Mucosa of stomach (tissue), 1 donor: ENCODE data around the gene FIBP.

ENCODE experiments used
- H3K27me3 ChIP-seq: one replicate; pipeline ENCODE4 v1.7.0; 2013; ENCODE audit warnings: mild to moderate bottlenecking, low read length; ENCODE audit not compliant: control insufficient read depth, insufficient read depth
- H3K36me3 ChIP-seq: one replicate; pipeline ENCODE4 v1.7.0; 2013; ENCODE audit warnings: low read length; ENCODE audit not compliant: control insufficient read depth, insufficient read depth
- H3K4me1 ChIP-seq: one replicate; pipeline ENCODE4 v1.7.0; 2013; ENCODE audit warnings: mild to moderate bottlenecking, low read length; ENCODE audit not compliant: control insufficient read depth, insufficient read depth
- H3K4me3 ChIP-seq: one replicate; pipeline ENCODE4 v1.7.0; 2013; ENCODE audit warnings: low read length
- H3K9ac ChIP-seq: one replicate; pipeline ENCODE4 v1.7.0; 2013; ENCODE audit warnings: mild to moderate bottlenecking, low read length, moderate library complexity
- H3K9me3 ChIP-seq: one replicate; pipeline ENCODE4 v1.7.0; 2013; ENCODE audit warnings: mild to moderate bottlenecking, low read length, moderate library complexity; ENCODE audit not compliant: control insufficient read depth
- donor health status: Pancreatic carcinoma.

Gene FIBP

GRCh38 chr11:65862941-65863888, 25.1 kb downstream of the FIBP start:
- Histone ChIP-seq H3K36me3 (peaks cover 20% of the 10 kb centered on the region), H3K4me3 (no peak overlapping the region), H3K27me3 (no peaks in the 10 kb centered on the region), H3K4me1 (peaks cover 20% of the 10 kb centered on the region), H3K9ac (no peak overlapping the region), H3K9me3 (no peaks in the 10 kb centered on the region)

- Histone ChIP-seq H3K9ac (no peak overlapping the region), H3K9me3 (no peaks in the 10 kb centered on the region), H3K4me1 (peaks cover 20% of the 10 kb centered on the region), H3K4me3 (no peak overlapping the region), H3K27me3 (no peaks in the 10 kb centered on the region), H3K36me3 (peaks cover 20% of the 10 kb centered on the region)
Measured at GRCh38 chr11:65862191-65862735, 26.0 kb downstream of the FIBP start.

- Histone ChIP-seq H3K4me3 (peak overlapping the region; percentile 74), H3K9me3 (no peaks in the 10 kb centered on the region), H3K9ac (peak overlapping the region; percentile 86), H3K4me1 (peaks cover 20% of the 10 kb centered on the region), H3K36me3 (peaks cover 20% of the 10 kb centered on the region), H3K27me3 (no peaks in the 10 kb centered on the region)
Measured at GRCh38 chr11:65861533-65862183, 26.6 kb downstream of the FIBP start.

GRCh38 chr11:65861165-65861505, 27.1 kb downstream of the FIBP start:
- Histone ChIP-seq H3K27me3 (no peaks in the 10 kb centered on the region), H3K9ac (peak overlapping the region; percentile 86), H3K9me3 (no peaks in the 10 kb centered on the region), H3K4me3 (peak overlapping the region; percentile 74), H3K4me1 (peaks cover 25% of the 10 kb centered on the region), H3K36me3 (peaks cover 21% of the 10 kb centered on the region)

- H3K9me3 ChIP-seq, result no peaks in the 10 kb centered on the region
- peaks cover 31% of the 10 kb centered on the region for H3K4me1 ChIP-seq
- H3K4me3 ChIP-seq, result peak within 1 kb of the TSS; percentile 74
- peaks cover 26% of the 10 kb centered on the region for H3K36me3 ChIP-seq
- no peaks in the 10 kb centered on the region for H3K27me3 ChIP-seq
- peak within 1 kb of the TSS; percentile 86 for H3K9ac ChIP-seq
Measured at GRCh38 chr11:65860278-65861164, 27.8 kb downstream of the FIBP start, which contains the start of gene MUS81. Gene MUS81, plus strand, starts transcription at chr11:65860433. Its CDS starts 321 bp downstream, at chr11:65860754.

GRCh38 chr11:65859812-65860277, 28.4 kb downstream of the FIBP start:
- H3K27me3 ChIP-seq, result no peaks in the 10 kb centered on the region
- H3K4me1 ChIP-seq, result peaks cover 37% of the 10 kb centered on the region
- H3K9me3 ChIP-seq, result no peaks in the 10 kb centered on the region
- peak overlapping the region; percentile 86 for H3K9ac ChIP-seq
- H3K4me3 ChIP-seq, result peak overlapping the region; percentile 74
- peaks cover 30% of the 10 kb centered on the region for H3K36me3 ChIP-seq

- peaks cover 43% of the 10 kb centered on the region for H3K4me1 ChIP-seq
Measured at GRCh38 chr11:65859095-65859811, 29.0 kb downstream of the FIBP start.

GRCh38 chr11:65858681-65859087, 29.6 kb downstream of the FIBP start:
- H3K27me3 ChIP-seq, result no peaks in the 10 kb centered on the region
- peaks cover 29% of the 10 kb centered on the region for H3K36me3 ChIP-seq
- peaks cover 47% of the 10 kb centered on the region for H3K4me1 ChIP-seq

More at GRCh38 chr11:65859095-65859811, 29.0 kb downstream of the FIBP start:
- H3K4me3 ChIP-seq, result peak overlapping the region; percentile 74
- no peaks in the 10 kb centered on the region for H3K27me3 ChIP-seq
- H3K36me3 ChIP-seq, result peaks cover 29% of the 10 kb centered on the region
- peak overlapping the region; percentile 86 for H3K9ac ChIP-seq
- no peaks in the 10 kb centered on the region for H3K9me3 ChIP-seq

GRCh38 chr11:65857853-65858680, 30.2 kb downstream of the FIBP start, which contains the start of gene CFL1:
Gene CFL1, minus strand, starts transcription at chr11:65858180. Its CDS starts 81 bp downstream, at chr11:65858099.
- Histone ChIP-seq H3K36me3 (peaks cover 30% of the 10 kb centered on the region), H3K9ac (peak within 1 kb of the TSS; percentile 86), H3K27me3 (no peaks in the 10 kb centered on the region), H3K4me1 (peaks cover 53% of the 10 kb centered on the region), H3K4me3 (peak within 1 kb of the TSS; percentile 74), H3K9me3 (no peaks in the 10 kb centered on the region)

More at GRCh38 chr11:65858681-65859087, 29.6 kb downstream of the FIBP start:
- peak overlapping the region; percentile 74 for H3K4me3 ChIP-seq
- H3K9ac ChIP-seq, result peak overlapping the region; percentile 86
- no peaks in the 10 kb centered on the region for H3K9me3 ChIP-seq

- H3K36me3 ChIP-seq, result peaks cover 33% of the 10 kb centered on the region
- peak overlapping the region; percentile 82 for H3K9ac ChIP-seq
- H3K4me3 ChIP-seq, result peak overlapping the region; percentile 68
- peaks cover 59% of the 10 kb centered on the region for H3K4me1 ChIP-seq
- no peaks in the 10 kb centered on the region for H3K27me3 ChIP-seq
- H3K9me3 ChIP-seq, result no peaks in the 10 kb centered on the region
Measured at GRCh38 chr11:65857500-65857852, 30.8 kb downstream of the FIBP start.
